ENCODE data around the gene NKTR.
"Not testable (repeated sequence)": the region's sequence is repeated elsewhere in the genome, so short reads cannot be mapped to it uniquely, and the experiment has no call there.

Gene NKTR

GRCh38 chr3:42600111-42600957 lies at the start of gene NKTR:
Gene NKTR (plus strand): TSS chr3:42600686. CDS start chr3:42601007, 321 bp downstream.
- DNase-seq: peak; percentile 94

- DNase-seq: no peak
Observed at GRCh38 chr3:42552830-42553229, 47.7 kb upstream of the NKTR start.

- no peak for DNase-seq
Observed at GRCh38 chr3:42556089-42556632, 44.3 kb upstream of the NKTR start.

GRCh38 chr3:42556817-42557216 lies 43.7 kb upstream of the NKTR start:
- not testable (repeated sequence) for DNase-seq

- no peak for DNase-seq
Observed at GRCh38 chr3:42557854-42558253, 42.6 kb upstream of the NKTR start.

- no peak for DNase-seq
Observed at GRCh38 chr3:42562047-42562907, 38.2 kb upstream of the NKTR start.

- no peak for DNase-seq
Observed at GRCh38 chr3:42569593-42570142, 30.8 kb upstream of the NKTR start.

- no peak for DNase-seq
Observed at GRCh38 chr3:42572278-42572677, 28.2 kb upstream of the NKTR start.

- no peak for DNase-seq
Observed at GRCh38 chr3:42575137-42575741, 25.2 kb upstream of the NKTR start.

- DNase-seq: no peak
Observed at GRCh38 chr3:42578054-42578453, 22.4 kb upstream of the NKTR start.

GRCh38 chr3:42579346-42579745 lies 21.1 kb upstream of the NKTR start:
- DNase-seq: not testable (repeated sequence)

GRCh38 chr3:42581400-42581708 lies 19.1 kb upstream of the NKTR start:
- DNase-seq: no peak

GRCh38 chr3:42581709-42582473 lies 18.6 kb upstream of the NKTR start, which contains the start of gene SEC22C:
Gene SEC22C (minus strand): TSS chr3:42581967. CDS start chr3:42569046, 12,921 bp downstream.
- DNase-seq: peak; percentile 87

- no peak for DNase-seq
Observed at GRCh38 chr3:42582474-42583070, 17.9 kb upstream of the NKTR start.

GRCh38 chr3:42588625-42589024 lies 11.9 kb upstream of the NKTR start:
- DNase-seq: no peak

- no peak for DNase-seq
Observed at GRCh38 chr3:42589382-42590109, 10.9 kb upstream of the NKTR start.

GRCh38 chr3:42590989-42591756 lies 9.3 kb upstream of the NKTR start:
- DNase-seq: no peak

GRCh38 chr3:42591811-42592210 lies 8.7 kb upstream of the NKTR start:
- DNase-seq: no peak

- DNase-seq: no peak
Observed at GRCh38 chr3:42593635-42594034, 6.9 kb upstream of the NKTR start.

GRCh38 chr3:42595682-42596081 lies 4.8 kb upstream of the NKTR start:
- DNase-seq: no peak

All from COR-L47 (cell line).